SK-N-SH (cell line): Measurements from ENCODE around the gene SMAD5. TPM values are rescaled to one million over a fixed set of nuclear protein-coding genes. Genes with fewer than 3 reads are reported as not detected.

ENCODE experiments used
- CTCF ChIA-PET: fragments of 300-600, 350-600 bp; formaldehyde crosslinking; extraction: SDS; loops from one replicate; lab custom pipeline; 2021; lab: Yijun Ruan, JAX
- POLR2A ChIA-PET: fragments of 350-600 bp; sonication (Branson Sonifier 250); formaldehyde crosslinking; extraction: SDS; loops from one replicate; lab custom pipeline; 2020; ENCODE audit warnings: antibody characterized with exemption, inconsistent platforms; lab: Yijun Ruan, JAX
- DNase-seq: peaks from one replicate; pipeline ENCODE4 v3.0.0; 2012
- H2AFZ ChIP-seq: fragments of 200-600 bp; sonication (generic); 2 replicates; pipeline ENCODE4 v1.8.1; 2016; ENCODE audit warnings: antibody characterized with exemption, mild to moderate bottlenecking, low read depth
- H3F3A ChIP-seq: fragments of 200-600 bp; sonication (generic); replicated peaks from 2 replicates; pipeline ENCODE3; 2016; ENCODE audit warnings: antibody characterized with exemption, mild to moderate bottlenecking; ENCODE audit not compliant: insufficient read depth
- H3K27ac ChIP-seq, 2 experiments: fragments of 200-500 bp in 1 of 2; fragments of 200-600 bp in 1 of 2; sonication (Bioruptor generic) in 1 of 2; sonication (generic), shearing (Covaris generic) in 1 of 2; 2 replicates each; pipeline versions ENCODE4 v1.5.1 to v1.6.1; 2014 to 2016; ENCODE audit warnings: low read depth in 2 of 2, inconsistent platforms in 1 of 2, low read length in 1 of 2, mild to moderate bottlenecking in 1 of 2, mixed read lengths in 1 of 2
- H3K27me3 ChIP-seq: fragments of 200-600 bp; sonication (generic), shearing (Covaris generic); 2 replicates; pipeline ENCODE4 v1.6.1; 2016; ENCODE audit warnings: mixed run types; ENCODE audit not compliant: insufficient read depth
- H3K36me3 ChIP-seq, 2 experiments: fragments of 200-500 bp in 1 of 2; fragments of 200-600 bp in 1 of 2; sonication (Bioruptor generic) in 1 of 2; sonication (generic) in 1 of 2; replicated peaks in 1 of 2; 2 replicates each; pipeline versions ENCODE3 to v1.5.1; 2014 to 2016; ENCODE audit warnings: low read length in 1 of 2, mild to moderate bottlenecking in 1 of 2; ENCODE audit not compliant: insufficient read depth in 2 of 2, control insufficient read depth in 1 of 2
- H3K4me1 ChIP-seq, 2 experiments: fragments of 200-500 bp in 1 of 2; fragments of 200-600 bp in 1 of 2; sonication (Bioruptor generic) in 1 of 2; sonication (generic), shearing (Covaris generic) in 1 of 2; 2 replicates each; pipeline versions ENCODE4 v1.5.1 to v1.6.1; 2014 to 2016; ENCODE audit warnings: low read depth in 1 of 2, low read length in 1 of 2, mixed run types in 1 of 2; ENCODE audit not compliant: insufficient read depth in 2 of 2, control insufficient read depth in 1 of 2
- H3K4me2 ChIP-seq: fragments of 200-600 bp; sonication (generic), shearing (Covaris generic); 2 replicates; pipeline ENCODE4 v1.6.1; 2017; ENCODE audit warnings: mixed run types
- H3K4me3 ChIP-seq, 2 experiments: fragments of 200-500 bp in 1 of 2; fragments of 200-600 bp in 1 of 2; sonication (Bioruptor generic) in 1 of 2; sonication (generic), shearing (Covaris generic) in 1 of 2; 2 replicates each; pipeline versions ENCODE4 v1.5.1 to v1.8.1; 2014 to 2016; ENCODE audit warnings: low read depth in 2 of 2, inconsistent platforms in 1 of 2, low read length in 1 of 2, mild to moderate bottlenecking in 1 of 2, mixed read lengths in 1 of 2, moderate library complexity in 1 of 2
- H3K79me2 ChIP-seq: fragments of 200-600 bp; sonication (generic); 2 replicates; pipeline ENCODE4 v1.8.1; 2017; ENCODE audit warnings: mild to moderate bottlenecking; ENCODE audit not compliant: insufficient read depth
- H3K9ac ChIP-seq: fragments of 200-600 bp; sonication (generic); 2 replicates; pipeline ENCODE4 v1.6.1; 2017; ENCODE audit warnings: mixed run types
- H3K9me2 ChIP-seq: fragments of 200-600 bp; sonication (generic); 2 replicates; pipeline ENCODE4 v1.6.1; 2017; ENCODE audit warnings: mixed run types
- H3K9me3 ChIP-seq: fragments of 200-600 bp; sonication (generic); 2 replicates; pipeline ENCODE4 v1.6.1; 2017; ENCODE audit warnings: mixed run types, mild to moderate bottlenecking, moderate library complexity
- H4K20me1 ChIP-seq: fragments of 200-600 bp; sonication (generic); 2 replicates; pipeline ENCODE4 v1.6.1; 2017; ENCODE audit warnings: mild to moderate bottlenecking, mixed run types; ENCODE audit not compliant: insufficient read depth
- ELF1 ChIP-seq: IDR thresholded peaks from 2 replicates; pipeline ENCODE4 v1.4.0; 2012
- FOXM1 ChIP-seq: IDR thresholded peaks from 2 replicates; pipeline ENCODE4 v1.4.0; 2012; ENCODE audit warnings: low read depth, mild to moderate bottlenecking
- RCOR1 ChIP-seq: fragments of 150-350 bp; IDR thresholded peaks from 2 replicates; pipeline ENCODE4 v1.6.1; 2017; ENCODE audit warnings: antibody characterized with exemption, low read length
- SIN3A ChIP-seq: IDR thresholded peaks from 2 replicates; pipeline ENCODE4 v1.6.1; 2012; ENCODE audit warnings: low read depth, mild to moderate bottlenecking, low read length, moderate library complexity, borderline replicate concordance
- WGBS: methylation state at CpG from one replicate; pipeline ENCODE4 v1.1.6; 2017; ENCODE audit warnings: low lambda C conversion rate; 5-methylcytosine and 5-hydroxymethylcytosine counted together
- polyA plus RNA-seq, 3 experiments: library from polyadenylated mRNA; depleted of rRNA; stranded (reverse); fragments of >200 nt; gene quantifications; 2 replicates each; pipeline ENCODE4 v1.2.3, GENCODE V29; 2012
- TF ChIP-seq, protein P1 (sequence below): IDR thresholded peaks from 2 replicates; pipeline ENCODE4 v1.4.0; 2012; ENCODE audit warnings: low read depth
- TF ChIP-seq, protein P2 (sequence below): IDR thresholded peaks from 2 replicates; pipeline ENCODE4 v1.6.1; 2012; ENCODE audit warnings: mild to moderate bottlenecking, low read depth, low read length, moderate library complexity

Gene SMAD5
- polyA plus RNA-seq, 1 of the 3 experiments (the other 2 are of a cell fraction): 26.9 TPM

DNA sequence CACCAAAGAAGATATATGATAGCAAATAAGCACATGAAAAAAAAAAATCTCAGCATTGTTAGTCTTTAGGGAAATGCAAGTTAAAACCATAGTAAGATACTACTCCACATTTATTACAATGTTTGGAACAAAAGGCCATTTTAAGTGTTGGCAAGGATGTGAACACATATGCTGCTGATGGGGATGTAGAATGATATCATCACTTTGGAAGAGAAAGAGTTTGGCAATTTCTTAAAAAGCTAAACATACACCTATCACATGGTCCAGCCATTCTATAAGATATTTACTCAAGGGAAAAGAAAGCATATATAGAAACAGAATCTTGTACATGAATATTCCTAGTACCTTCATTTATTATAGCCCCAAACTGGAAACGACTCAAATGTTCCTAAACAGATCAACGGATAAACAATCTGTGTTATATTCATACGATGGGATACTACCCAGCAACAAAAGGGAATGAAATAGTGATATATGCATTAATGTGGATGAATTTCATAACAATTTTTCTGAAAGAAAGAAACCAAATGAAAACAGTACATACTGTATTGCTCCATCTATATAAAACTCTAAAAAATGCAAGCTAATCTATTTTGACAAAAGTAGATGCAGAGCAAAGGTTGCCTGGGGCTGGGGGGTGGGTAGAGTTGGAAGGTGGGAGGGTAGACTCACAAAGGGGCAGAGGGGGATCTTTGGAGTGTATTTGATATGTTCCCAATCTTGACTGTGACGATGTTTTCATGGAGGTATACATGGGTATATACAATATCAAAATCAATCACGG, 45.7 kb upstream of the SMAD5 start:
- POLR2A ChIA-PET: no interaction called here
- WGBS: 87% methylated on average over 5 of the region's 5 CpGs
- CTCF ChIA-PET: interaction anchor here (1.0 kb wide), 1 partner anchor 682 kb away, joined by 3 read pairs; no protein-coding TSS in a partner anchor

DNA sequence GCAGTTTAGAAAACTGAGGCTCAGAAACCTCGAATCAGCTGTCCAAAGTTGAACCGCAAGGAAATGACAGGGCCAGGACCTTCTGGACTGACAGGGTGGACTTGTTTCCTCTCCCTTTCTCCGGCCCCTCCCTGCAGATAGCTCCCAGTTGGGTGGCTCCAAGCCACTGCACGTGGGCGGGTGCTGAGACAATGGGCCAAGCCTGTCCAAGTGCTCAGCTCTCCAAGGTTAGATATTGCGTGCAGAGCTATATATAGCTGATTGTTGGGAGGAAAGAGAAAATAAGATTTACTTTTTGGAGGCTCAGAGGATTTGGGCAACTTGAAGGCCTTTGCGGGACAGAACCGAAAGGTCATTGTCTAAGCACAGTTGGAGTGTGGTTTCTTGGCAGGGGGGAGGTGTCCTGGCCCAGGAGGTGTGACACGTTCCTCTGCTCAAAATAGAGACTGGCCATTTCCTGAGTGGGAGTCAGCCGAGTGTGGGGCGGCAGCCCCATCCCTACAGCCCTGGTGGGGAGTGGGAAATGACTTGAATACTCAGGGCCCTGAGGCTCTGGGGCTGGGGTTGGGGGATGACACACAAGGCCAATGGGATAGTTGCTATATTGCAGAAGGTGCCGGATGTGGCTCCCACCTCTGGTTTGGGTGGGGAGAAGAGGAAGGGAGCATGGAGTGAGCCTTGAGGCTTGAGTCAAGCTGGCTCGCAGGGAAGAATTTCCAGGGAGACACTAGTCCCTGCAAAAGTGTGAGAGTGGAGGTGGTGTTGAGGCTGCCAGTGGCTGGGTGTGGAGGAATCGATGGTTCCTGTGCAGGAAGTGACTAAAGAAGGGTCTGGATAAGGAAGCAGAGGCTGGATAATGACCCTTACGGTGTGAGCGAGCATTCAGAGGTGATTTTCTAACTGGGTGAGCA, 44.4 kb upstream of the SMAD5 start:
- H2AFZ ChIP-seq: no peak overlapping the region
- H3K4me1 ChIP-seq: no peaks in the 10 kb centered on the region
- no peaks in the 10 kb centered on the region for H3K9me3 ChIP-seq
- H3K79me2 ChIP-seq: no peaks in the 10 kb centered on the region
- WGBS: 82% methylated on average over 16 of the region's 16 CpGs
- POLR2A ChIA-PET: no interaction called here
- H3K4me2 ChIP-seq: no peak overlapping the region
- no peak overlapping the region for H3K4me3 ChIP-seq
- H3K36me3 ChIP-seq: no peaks in the 10 kb centered on the region
- no peaks in the 10 kb centered on the region for H3F3A ChIP-seq
- H3K9me2 ChIP-seq: no peaks in the 10 kb centered on the region
- H3K27me3 ChIP-seq: no peaks in the 10 kb centered on the region
- H3K27ac ChIP-seq: no peak overlapping the region
- H3K9ac ChIP-seq: no peak overlapping the region
- CTCF ChIA-PET: interaction anchor here (1.0 kb wide), 1 partner anchor 681 kb away, joined by 3 read pairs; no protein-coding TSS in a partner anchor
- H4K20me1 ChIP-seq: no peaks in the 10 kb centered on the region
- no peak for TF ChIP-seq SIN3A
- TF ChIP-seq ELF1: no peak
- no peak for DNase-seq

More for the DNA sequence above, 45.7 kb upstream of the SMAD5 start:
- TF ChIP-seq, protein P1, sequence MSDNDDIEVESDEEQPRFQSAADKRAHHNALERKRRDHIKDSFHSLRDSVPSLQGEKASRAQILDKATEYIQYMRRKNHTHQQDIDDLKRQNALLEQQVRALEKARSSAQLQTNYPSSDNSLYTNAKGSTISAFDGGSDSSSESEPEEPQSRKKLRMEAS: no peak
- TF ChIP-seq, all 33 proteins: peak for 0
- Histone ChIP-seq H3K4me3 (no peak overlapping the region), H3K9ac (no peak overlapping the region), H3K36me3 (no peaks in the 10 kb centered on the region), H3K9me2 (no peaks in the 10 kb centered on the region), H3F3A (no peaks in the 10 kb centered on the region), H3K79me2 (no peaks in the 10 kb centered on the region), H3K4me1 (no peaks in the 10 kb centered on the region; a peak in 1 of 4 replicates), H4K20me1 (no peaks in the 10 kb centered on the region), H2AFZ (no peak overlapping the region), H3K4me2 (no peak overlapping the region), H3K27ac (no peak overlapping the region), H3K27me3 (no peaks in the 10 kb centered on the region), H3K9me3 (no peaks in the 10 kb centered on the region)
- DNase-seq: no peak

DNA sequence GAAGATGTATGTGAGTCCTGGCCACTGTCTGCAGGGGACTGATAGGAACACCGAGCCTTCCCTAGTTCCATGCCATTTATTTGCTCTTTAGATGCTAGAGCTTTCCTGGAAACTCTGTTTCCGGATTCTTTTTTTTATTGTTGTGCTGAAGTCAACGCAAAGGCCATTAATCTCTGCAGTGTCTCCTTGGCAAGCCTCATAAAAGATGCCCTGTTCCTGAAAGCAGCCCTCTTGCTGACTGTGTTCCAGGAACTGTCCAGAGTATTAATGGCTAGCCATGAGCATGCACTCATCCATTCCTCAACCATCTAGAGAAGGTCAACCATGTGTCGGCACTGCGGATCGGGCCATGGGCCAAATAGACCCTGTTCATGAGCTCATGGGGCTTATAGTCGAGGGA, 42.9 kb upstream of the SMAD5 start:
- ChIA-PET POLR2A (no interaction called here), CTCF (interaction anchor here (0.9 kb wide), 1 partner anchor 11 kb away, joined by 3 read pairs; no protein-coding TSS in a partner anchor)
- Histone ChIP-seq H3K79me2 (no peaks in the 10 kb centered on the region), H3K4me2 (no peak overlapping the region), H3K27ac (no peak overlapping the region), H3K9ac (no peak overlapping the region), H4K20me1 (no peaks in the 10 kb centered on the region), H3F3A (no peaks in the 10 kb centered on the region), H3K9me2 (no peaks in the 10 kb centered on the region), H3K27me3 (no peaks in the 10 kb centered on the region), H3K9me3 (no peaks in the 10 kb centered on the region), H3K4me1 (no peaks in the 10 kb centered on the region), H3K36me3 (no peaks in the 10 kb centered on the region), H3K4me3 (no peak overlapping the region), H2AFZ (no peak overlapping the region)
- TF ChIP-seq FOXM1 (no peak), RCOR1 (no peak)
- TF ChIP-seq, protein P2, sequence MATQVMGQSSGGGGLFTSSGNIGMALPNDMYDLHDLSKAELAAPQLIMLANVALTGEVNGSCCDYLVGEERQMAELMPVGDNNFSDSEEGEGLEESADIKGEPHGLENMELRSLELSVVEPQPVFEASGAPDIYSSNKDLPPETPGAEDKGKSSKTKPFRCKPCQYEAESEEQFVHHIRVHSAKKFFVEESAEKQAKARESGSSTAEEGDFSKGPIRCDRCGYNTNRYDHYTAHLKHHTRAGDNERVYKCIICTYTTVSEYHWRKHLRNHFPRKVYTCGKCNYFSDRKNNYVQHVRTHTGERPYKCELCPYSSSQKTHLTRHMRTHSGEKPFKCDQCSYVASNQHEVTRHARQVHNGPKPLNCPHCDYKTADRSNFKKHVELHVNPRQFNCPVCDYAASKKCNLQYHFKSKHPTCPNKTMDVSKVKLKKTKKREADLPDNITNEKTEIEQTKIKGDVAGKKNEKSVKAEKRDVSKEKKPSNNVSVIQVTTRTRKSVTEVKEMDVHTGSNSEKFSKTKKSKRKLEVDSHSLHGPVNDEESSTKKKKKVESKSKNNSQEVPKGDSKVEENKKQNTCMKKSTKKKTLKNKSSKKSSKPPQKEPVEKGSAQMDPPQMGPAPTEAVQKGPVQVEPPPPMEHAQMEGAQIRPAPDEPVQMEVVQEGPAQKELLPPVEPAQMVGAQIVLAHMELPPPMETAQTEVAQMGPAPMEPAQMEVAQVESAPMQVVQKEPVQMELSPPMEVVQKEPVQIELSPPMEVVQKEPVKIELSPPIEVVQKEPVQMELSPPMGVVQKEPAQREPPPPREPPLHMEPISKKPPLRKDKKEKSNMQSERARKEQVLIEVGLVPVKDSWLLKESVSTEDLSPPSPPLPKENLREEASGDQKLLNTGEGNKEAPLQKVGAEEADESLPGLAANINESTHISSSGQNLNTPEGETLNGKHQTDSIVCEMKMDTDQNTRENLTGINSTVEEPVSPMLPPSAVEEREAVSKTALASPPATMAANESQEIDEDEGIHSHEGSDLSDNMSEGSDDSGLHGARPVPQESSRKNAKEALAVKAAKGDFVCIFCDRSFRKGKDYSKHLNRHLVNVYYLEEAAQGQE: peak; percentile 85
- DNase-seq: no peak
- WGBS: 73% methylated on average over 7 of the region's 7 CpGs
